Measurements from ENCODE around the gene HADH. TPM values are rescaled to one million over a fixed set of nuclear protein-coding genes. Genes with fewer than 3 reads are reported as not detected.

The HADH gene
- total RNA-seq, 2 experiments from 2014 or later = 58.4 to 60.8 TPM

GRCh38 chr4:108058685-108059440 is 69.2 kb downstream of the HADH start:
- peaks cover 60% of the 10 kb centered on the region for H3K36me3 Mint-ChIP-seq (ENCODE audit: low read depth)
- CTCF ChIA-PET = interaction anchor here (0.7 to 3.8 kb wide), 8 partner anchors 9 to 514 kb away, joined by 3 to 15 read pairs (median 3); no protein-coding TSS in a partner anchor
- no peaks in the 10 kb centered on the region for H3K9me3 Mint-ChIP-seq (ENCODE audit: low read depth)
- H3K4me1 Mint-ChIP-seq = peaks cover 86% of the 10 kb centered on the region
- intact Hi-C loops (cut with DNase I, micrococcal nuclease) = no loop called here
- DNase-seq (no peak), ATAC-seq (no peak)
- no peak overlapping the region for H3K4me3 Mint-ChIP-seq
- POLR2A ChIA-PET = interaction anchor here (0.6 to 1.4 kb wide), 3 partner anchors 15 to 218 kb away, joined by 3 to 4 read pairs (median 4); no protein-coding TSS in a partner anchor
- H3K27me3 Mint-ChIP-seq = no peaks in the 10 kb centered on the region
- H3K27ac Mint-ChIP-seq = peak overlapping the region; percentile 42

- H3K9me3 Mint-ChIP-seq (ENCODE audit: low read depth) = no peaks in the 10 kb centered on the region
- ChIA-PET CTCF (interaction anchor here (0.5 to 3.8 kb wide), 9 partner anchors 10 to 513 kb away, joined by 3 to 15 read pairs (median 4); no protein-coding TSS in a partner anchor), POLR2A (interaction anchor here (0.6 to 1.4 kb wide), 2 partner anchors 17 to 466 kb away, joined by 3 to 4 read pairs; no protein-coding TSS in a partner anchor)
- intact Hi-C loops (cut with DNase I, micrococcal nuclease) = no loop called here
- no peak overlapping the region for H3K4me3 Mint-ChIP-seq
- H3K36me3 Mint-ChIP-seq (ENCODE audit: low read depth) = peaks cover 65% of the 10 kb centered on the region
- ATAC-seq (no peak), DNase-seq (no peak)
- H3K4me1 Mint-ChIP-seq = peaks cover 86% of the 10 kb centered on the region
- H3K27ac Mint-ChIP-seq = no peak overlapping the region
- H3K27me3 Mint-ChIP-seq = no peaks in the 10 kb centered on the region
Measured at GRCh38 chr4:108060164-108060563, 70.5 kb downstream of the HADH start.

GRCh38 chr4:108060686-108061321 is 71.1 kb downstream of the HADH start:
- peaks cover 83% of the 10 kb centered on the region for H3K4me1 Mint-ChIP-seq
- intact Hi-C loops (cut with DNase I, micrococcal nuclease) = no loop called here
- POLR2A ChIA-PET = no interaction called here
- no peaks in the 10 kb centered on the region for H3K27me3 Mint-ChIP-seq
- ATAC-seq (no peak), DNase-seq (no peak)
- H3K36me3 Mint-ChIP-seq (ENCODE audit: low read depth) = peaks cover 64% of the 10 kb centered on the region
- CTCF ChIA-PET = interaction anchor here (0.5 to 3.8 kb wide), 12 partner anchors 11 to 512 kb away, joined by 3 to 15 read pairs (median 3); no protein-coding TSS in a partner anchor
- no peaks in the 10 kb centered on the region for H3K9me3 Mint-ChIP-seq (ENCODE audit: low read depth)
- H3K27ac Mint-ChIP-seq = peak overlapping the region; percentile 66
- H3K4me3 Mint-ChIP-seq = no peak overlapping the region

GRCh38 chr4:108068442-108068841 is 78.8 kb downstream of the HADH start:
- POLR2A ChIA-PET = no interaction called here
- no peak overlapping the region for H3K4me3 Mint-ChIP-seq
- CTCF ChIA-PET = interaction anchor here (0.8 to 2.1 kb wide), 7 partner anchors 12 to 95 kb away, joined by 3 to 6 read pairs (median 5); no protein-coding TSS in a partner anchor
- peaks cover 61% of the 10 kb centered on the region for H3K36me3 Mint-ChIP-seq (ENCODE audit: low read depth)
- DNase-seq = no peak
- ATAC-seq = no peak
- no peaks in the 10 kb centered on the region for H3K9me3 Mint-ChIP-seq (ENCODE audit: low read depth)
- no peaks in the 10 kb centered on the region for H3K27me3 Mint-ChIP-seq
- H3K4me1 Mint-ChIP-seq = peaks cover 75% of the 10 kb centered on the region
- intact Hi-C loops (cut with DNase I, micrococcal nuclease) = no loop called here
- H3K27ac Mint-ChIP-seq = peak overlapping the region; percentile 55

- Mint-ChIP-seq H3K36me3 (ENCODE audit: low read depth) (peaks cover 65% of the 10 kb centered on the region), H3K27ac (peak overlapping the region; percentile 82), H3K4me1 (peaks cover 83% of the 10 kb centered on the region), H3K27me3 (no peaks in the 10 kb centered on the region), H3K9me3 (ENCODE audit: low read depth) (no peaks in the 10 kb centered on the region), H3K4me3 (no peak overlapping the region)
- POLR2A ChIA-PET = interaction anchor here (0.8 kb wide), 1 partner anchor 20 kb away, joined by 4 read pairs; no protein-coding TSS in a partner anchor
- DNase-seq (no peak), ATAC-seq (no peak)
- CTCF ChIA-PET = no interaction called here
- intact Hi-C loops (cut with DNase I, micrococcal nuclease) = loop anchor here in 1 of 2 experiments (5.0 kb wide), 1 partner anchor 37 kb away; no protein-coding TSS in a partner anchor
Measured at GRCh38 chr4:108070775-108071174, 81.1 kb downstream of the HADH start.

- ATAC-seq (peak; percentile 80), DNase-seq (peak; percentile 77)
- H3K27me3 Mint-ChIP-seq = no peaks in the 10 kb centered on the region
- peaks cover 61% of the 10 kb centered on the region for H3K36me3 Mint-ChIP-seq (ENCODE audit: low read depth)
- peaks cover 77% of the 10 kb centered on the region for H3K4me1 Mint-ChIP-seq
- peak overlapping the region; percentile 89 for H3K27ac Mint-ChIP-seq
- ChIA-PET CTCF (interaction anchor here (0.6 to 1.5 kb wide), 5 partner anchors 11 to 73 kb away, joined by 3 to 4 read pairs (median 3); no protein-coding TSS in a partner anchor), POLR2A (interaction anchor here (0.9 to 1.1 kb wide), 3 partner anchors 17 to 43 kb away, joined by 3 to 4 read pairs (median 3); no protein-coding TSS in a partner anchor)
- no peaks in the 10 kb centered on the region for H3K9me3 Mint-ChIP-seq (ENCODE audit: low read depth)
- intact Hi-C loops (cut with DNase I, micrococcal nuclease) = loop anchor here in 1 of 2 experiments (5.0 kb wide), 1 partner anchor 35 kb away; no protein-coding TSS in a partner anchor
- peak overlapping the region; percentile 11 for H3K4me3 Mint-ChIP-seq
Measured at GRCh38 chr4:108072300-108072699, 82.6 kb downstream of the HADH start.

GRCh38 chr4:108078024-108078733 is 88.5 kb downstream of the HADH start:
- H3K27ac Mint-ChIP-seq = peak overlapping the region; percentile 80
- POLR2A ChIA-PET = interaction anchor here (1.0 kb wide), 1 partner anchor 25 kb away, joined by 3 read pairs; no protein-coding TSS in a partner anchor
- ATAC-seq (peak; percentile 43), DNase-seq (no peak)
- CTCF ChIA-PET = interaction anchor here (0.5 to 1.5 kb wide), 3 partner anchors 14 to 48 kb away, joined by 3 to 4 read pairs (median 4); no protein-coding TSS in a partner anchor
- H3K36me3 Mint-ChIP-seq (ENCODE audit: low read depth) = peaks cover 74% of the 10 kb centered on the region
- no peak overlapping the region for H3K4me3 Mint-ChIP-seq
- H3K27me3 Mint-ChIP-seq = no peaks in the 10 kb centered on the region
- no peaks in the 10 kb centered on the region for H3K9me3 Mint-ChIP-seq (ENCODE audit: low read depth)
- H3K4me1 Mint-ChIP-seq = peaks cover 77% of the 10 kb centered on the region
- intact Hi-C loops (cut with DNase I, micrococcal nuclease) = no loop called here

GRCh38 chr4:108080747-108081146 is 91.1 kb downstream of the HADH start:
- Mint-ChIP-seq H3K4me1 (peaks cover 74% of the 10 kb centered on the region), H3K27ac (peak overlapping the region; percentile 92), H3K4me3 (peak overlapping the region; percentile 67), H3K9me3 (ENCODE audit: low read depth) (no peaks in the 10 kb centered on the region), H3K36me3 (ENCODE audit: low read depth) (peaks cover 66% of the 10 kb centered on the region), H3K27me3 (no peaks in the 10 kb centered on the region)
- ChIA-PET POLR2A (interaction anchor here (0.6 to 1.3 kb wide), 3 partner anchors 19 to 45 kb away, joined by 3 read pairs; no protein-coding TSS in a partner anchor), CTCF (interaction anchor here (0.5 to 1.5 kb wide), 10 partner anchors 9 to 52 kb away, joined by 3 to 6 read pairs (median 3); no protein-coding TSS in a partner anchor)
- intact Hi-C loops (cut with DNase I, micrococcal nuclease) = loop anchor here in 1 of 2 experiments (2.0 kb wide), 1 partner anchor 24 kb away; no protein-coding TSS in a partner anchor
- peak; percentile 70 for DNase-seq
- ATAC-seq = peak; percentile 75

- Mint-ChIP-seq H3K9me3 (ENCODE audit: low read depth) (no peaks in the 10 kb centered on the region), H3K4me3 (peak overlapping the region; percentile 67), H3K36me3 (ENCODE audit: low read depth) (peaks cover 65% of the 10 kb centered on the region), H3K27me3 (no peaks in the 10 kb centered on the region), H3K4me1 (peaks cover 74% of the 10 kb centered on the region), H3K27ac (peak overlapping the region; percentile 92)
- CTCF ChIA-PET = interaction anchor here (0.7 to 1.5 kb wide), 5 partner anchors 13 to 486 kb away, joined by 3 to 6 read pairs (median 3); no protein-coding TSS in a partner anchor
- ATAC-seq = peak; percentile 76
- POLR2A ChIA-PET = interaction anchor here (0.6 to 1.3 kb wide), 3 partner anchors 19 to 45 kb away, joined by 3 read pairs; no protein-coding TSS in a partner anchor
- DNase-seq = peak; percentile 60
- intact Hi-C loops (cut with DNase I, micrococcal nuclease) = loop anchor here in 1 of 2 experiments (2.0 kb wide), 1 partner anchor 24 kb away; no protein-coding TSS in a partner anchor
Measured at GRCh38 chr4:108081256-108081655, 91.6 kb downstream of the HADH start.
